Gastrocnemius medialis (tissue), 4 donors: ENCODE results near the gene SSTR4. TPM values are rescaled to one million over a fixed set of nuclear protein-coding genes. Genes with fewer than 3 reads are reported as not detected.
"Not testable (repeated sequence)": the region's sequence is repeated elsewhere in the genome, so short reads cannot be mapped to it uniquely, and the experiment has no call there.

Experiments
- ATAC-seq, 2 donors: fragments of 150-250 bp; one replicate each; pipeline ENCODE4 v1.9.1; 2016
- DNase-seq, 2 donors: peaks; one replicate each; pipeline ENCODE4 v3.0.0-alpha.2; 2019
- H3K27ac ChIP-seq, 4 donors: fragments of 200-600 bp; sonication (generic); 1 replicate in 1 of 4; 2 replicates in 3 of 4; pipeline ENCODE4 v1.5.1; 2016 to 2018; ENCODE audit warnings: mild to moderate bottlenecking in 2 of 4, moderate library complexity in 1 of 4
- H3K27me3 ChIP-seq, 3 donors: fragments of 200-600 bp; sonication (generic) in 2 of 3; 1 replicate in 1 of 3; 2 replicates in 2 of 3; pipeline versions ENCODE4 v1.5.1 to v1.6.0; 2016 to 2019; ENCODE audit warnings: mild to moderate bottlenecking in 1 of 3, moderate library complexity in 1 of 3
- H3K36me3 ChIP-seq, 2 donors: fragments of 200-600 bp; sonication (generic) in 1 of 2; one replicate each; pipeline ENCODE4 v1.5.1; 2017 to 2018
- H3K4me1 ChIP-seq, 2 donors: fragments of 200-600 bp; sonication (generic) in 1 of 2; one replicate each; pipeline ENCODE4 v1.5.1; 2016 to 2017; ENCODE audit warnings: mild to moderate bottlenecking in 2 of 2
- H3K4me3 ChIP-seq, 4 donors: fragments of 200-600 bp; sonication (generic) in 3 of 4; 1 replicate in 1 of 4; 2 replicates in 3 of 4; pipeline ENCODE4 v1.5.1; 2016 to 2019; ENCODE audit warnings: mild to moderate bottlenecking in 2 of 4
- H3K9me3 ChIP-seq, 3 donors: fragments of 200-600 bp; sonication (generic) in 2 of 3; 1 replicate in 1 of 3; 2 replicates in 2 of 3; pipeline ENCODE4 v1.5.1; 2016 to 2019
- CTCF ChIP-seq, 5 experiments: fragments of 450-650 bp in 3 of 5; fragments of 200-600 bp in 2 of 5; sonication (generic) in 2 of 5; IDR thresholded peaks in 4 of 5; conservative IDR thresholded peaks in 1 of 5; 1 replicate in 4 of 5; 2 replicates in 1 of 5; pipeline ENCODE4 v1.5.1; 2016 to 2019; ENCODE audit warnings: antibody characterized with exemption in 5 of 5, mild to moderate bottlenecking in 3 of 5, moderate library complexity in 3 of 5
- POLR2A ChIP-seq, 2 donors: fragments of 450-650 bp; IDR thresholded peaks; one replicate each; pipeline ENCODE4 v1.6.1; 2017; ENCODE audit warnings: antibody characterized with exemption in 2 of 2, mild to moderate bottlenecking in 2 of 2, moderate library complexity in 2 of 2
- in situ Hi-C, 4 donors: fragments of 200-750 bp; cut with MboI; loops; one replicate each; pipeline versions ENCODE4 v1.15.0 to v1.8.0; 2017; ENCODE audit warnings: low sequenced_read_pairs in 4 of 4
- intact Hi-C: fragments of 100-400 bp; cut with DNase I; formaldehyde crosslinking; loops from one replicate; pipeline ENCODE4 v1.15.1; 2023; ENCODE audit warnings: low total_unique reads
- total RNA-seq, 4 donors: library from RNA; depleted of rRNA; stranded (reverse); fragments of >200 nt; gene quantifications; one replicate each; pipeline versions ENCODE4 v1.1.0 to v1.2.3, GENCODE V29; 2016

The SSTR4 gene
- total RNA-seq = not detected

GRCh38 chr20:23034721-23035671 is at the start of gene SSTR4:
TSS of gene SSTR4 (plus strand) at chr20:23035312. CDS start at chr20:23035484, 172 bp downstream.
- intact Hi-C loops = no loop called here
- TF ChIP-seq CTCF (IDR thresholded peaks at IDR 0.05 in 4 of 5, conservative IDR thresholded peaks at IDR 0.05 in 1 of 5) (no peak), POLR2A (IDR thresholded peaks at IDR 0.05) (no peak)
- DNase-seq (no peak), ATAC-seq (no peak)
- in situ Hi-C loops = loop anchor here (25.0 kb wide), 3 partner anchors 302 to 348 kb away; no protein-coding TSS in a partner anchor
- H3K9me3 ChIP-seq = no peaks in the 10 kb centered on the region
- no peaks in the 10 kb centered on the region for H3K4me1 ChIP-seq
- H3K4me3 ChIP-seq = peak within 1 kb of the TSS in 2 of 4 donors; percentile 39 to 40
- H3K27me3 ChIP-seq = peaks cover 7 to 23% (median 12%) of the 10 kb centered on the region in 3 donors
- H3K36me3 ChIP-seq = no peaks in the 10 kb centered on the region
- H3K27ac ChIP-seq = no peak within 1 kb of the TSS

- Histone ChIP-seq H3K4me3 (no peak overlapping the region), H3K4me1 (peaks cover 0 to 3% of the 10 kb centered on the region in 2 donors), H3K27ac (no peak overlapping the region), H3K9me3 (no peaks in the 10 kb centered on the region), H3K27me3 (no peaks in the 10 kb centered on the region), H3K36me3 (no peaks in the 10 kb centered on the region)
- ATAC-seq (no peak), DNase-seq (no peak)
- TF ChIP-seq POLR2A (IDR thresholded peaks at IDR 0.05) (no peak), CTCF (IDR thresholded peaks at IDR 0.05 in 4 of 5, conservative IDR thresholded peaks at IDR 0.05 in 1 of 5) (no peak)
- in situ Hi-C loops = loop anchor here in 1 of 4 donors (25.0 kb wide), 1 partner anchor 674 kb away; no protein-coding TSS in a partner anchor
- intact Hi-C loops = no loop called here
Measured at GRCh38 chr20:22986601-22987000, 48.5 kb upstream of the SSTR4 start.

GRCh38 chr20:22991424-22991823 is 43.7 kb upstream of the SSTR4 start:
- ATAC-seq, H3K27ac ChIP-seq, H3K9me3 ChIP-seq, H3K27me3 ChIP-seq, H3K36me3 ChIP-seq, H3K4me1 ChIP-seq, H3K4me3 ChIP-seq, DNase-seq, intact Hi-C loops: not testable (repeated sequence)
- in situ Hi-C loops = loop anchor here in 1 of 4 donors (25.0 kb wide), 1 partner anchor 679 kb away; no protein-coding TSS in a partner anchor

- in situ Hi-C loops = loop anchor here in 1 of 4 donors (25.0 kb wide), 1 partner anchor 682 kb away; no protein-coding TSS in a partner anchor
- intact Hi-C loops = no loop called here
Measured at GRCh38 chr20:22993823-22994222, 41.3 kb upstream of the SSTR4 start.

More at GRCh38 chr20:22993823-22994222, 41.3 kb upstream of the SSTR4 start:
- TF ChIP-seq CTCF (IDR thresholded peaks at IDR 0.05 in 4 of 5, conservative IDR thresholded peaks at IDR 0.05 in 1 of 5) = no peak
- TF ChIP-seq POLR2A (IDR thresholded peaks at IDR 0.05) = no peak
- DNase-seq = no peak
- Histone ChIP-seq H3K4me3 (no peak overlapping the region), H3K27me3 (no peaks in the 10 kb centered on the region), H3K9me3 (no peaks in the 10 kb centered on the region), H3K36me3 (no peaks in the 10 kb centered on the region), H3K27ac (no peak overlapping the region), H3K4me1 (no peaks in the 10 kb centered on the region)
- no peak for ATAC-seq
